NCI-H2081 (cell line): Measurements from ENCODE around the gene MAPK13.
A peak's percentile ranks its signal among the peaks of the same experiment; 100 is the strongest.
"Not testable (repeated sequence)": the region's sequence is repeated elsewhere in the genome, so short reads cannot be mapped to it uniquely, and the experiment has no call there.

Experiments
- DNase-seq, 2 experiments: peaks; one replicate each; lab custom pipeline; 2025; lab: John Stamatoyannopoulos, UW

The MAPK13 gene

DNA sequence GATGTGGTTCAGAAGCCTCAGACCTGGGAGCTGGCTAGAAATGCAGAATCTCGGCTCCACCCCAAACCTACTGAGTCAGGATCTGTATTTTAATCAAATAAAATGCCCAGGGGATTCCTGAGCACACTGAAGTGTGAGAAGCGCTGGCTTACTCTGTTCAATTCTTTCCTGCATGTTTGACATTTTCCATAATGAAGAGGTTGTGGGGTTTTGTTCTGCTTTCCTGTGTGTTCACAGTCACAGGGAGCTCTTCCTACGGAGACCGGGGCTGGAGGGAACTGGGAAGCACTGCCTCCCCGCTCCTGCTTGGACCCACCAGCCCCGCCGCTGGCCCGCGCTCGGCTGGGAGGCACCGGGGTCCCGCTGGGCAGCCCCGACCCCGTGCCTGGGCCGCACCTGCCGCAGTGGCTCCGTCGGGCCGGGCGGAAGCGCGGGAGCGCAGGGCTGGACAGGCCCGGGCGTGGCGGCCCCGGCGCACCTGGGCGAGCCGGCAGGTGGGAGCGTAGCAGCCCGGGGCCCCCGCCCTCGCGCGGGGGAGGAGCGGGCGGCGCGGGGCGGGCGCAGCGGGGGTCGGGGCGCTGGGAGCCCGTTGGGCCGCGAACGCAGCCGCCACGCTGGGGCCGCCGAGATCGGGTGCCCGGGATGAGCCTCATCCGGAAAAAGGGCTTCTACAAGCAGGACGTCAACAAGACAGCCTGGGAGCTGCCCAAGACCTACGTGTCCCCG lies at the start of gene MAPK13:
Gene MAPK13 (plus strand): TSS at position 573 of the 726 bp plus-strand sequence. CDS start 70 bp downstream, at position 643.
- peak; percentile 63 to 80 for DNase-seq

DNA sequence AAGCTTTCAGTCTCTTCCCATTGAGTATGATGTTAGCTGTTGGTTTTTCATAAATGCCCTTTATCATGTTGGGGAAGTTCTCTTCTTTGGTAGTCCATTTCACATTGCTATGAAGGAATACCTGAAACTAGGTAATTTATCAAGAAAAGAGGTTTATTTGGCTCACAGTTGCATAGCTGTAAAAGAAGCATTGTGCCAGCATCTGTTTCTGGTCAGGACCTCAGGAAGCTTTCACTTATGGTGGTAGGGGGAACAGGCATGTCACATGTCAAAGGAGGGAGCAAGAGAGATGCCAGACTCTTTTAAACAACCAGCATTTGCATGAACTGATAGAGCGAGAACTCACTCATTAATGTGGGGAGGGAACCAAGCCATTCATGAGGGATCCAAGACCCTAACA lies 48.0 kb upstream of the MAPK13 start:
- DNase-seq, result no peak

DNA sequence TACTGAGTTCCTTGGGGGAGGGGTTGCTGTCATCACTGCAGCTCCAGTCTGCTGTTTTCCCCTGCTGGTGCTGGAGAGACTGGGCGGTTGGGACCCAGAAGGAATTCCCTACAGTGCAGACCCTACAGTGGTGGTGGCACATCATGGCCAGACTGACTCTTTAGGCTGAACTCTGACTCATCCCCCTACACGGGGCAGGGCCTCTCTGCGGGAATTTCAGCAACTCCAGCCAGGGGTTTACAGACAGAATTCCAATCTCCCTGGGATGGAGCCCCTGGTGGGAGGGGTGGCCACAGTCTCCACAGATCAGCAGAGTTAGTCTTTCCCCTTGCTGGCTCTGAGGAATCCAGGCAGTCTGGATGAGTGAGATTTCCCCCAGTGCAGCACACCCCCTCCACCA lies 46.9 kb upstream of the MAPK13 start:
- no peak for DNase-seq

DNA sequence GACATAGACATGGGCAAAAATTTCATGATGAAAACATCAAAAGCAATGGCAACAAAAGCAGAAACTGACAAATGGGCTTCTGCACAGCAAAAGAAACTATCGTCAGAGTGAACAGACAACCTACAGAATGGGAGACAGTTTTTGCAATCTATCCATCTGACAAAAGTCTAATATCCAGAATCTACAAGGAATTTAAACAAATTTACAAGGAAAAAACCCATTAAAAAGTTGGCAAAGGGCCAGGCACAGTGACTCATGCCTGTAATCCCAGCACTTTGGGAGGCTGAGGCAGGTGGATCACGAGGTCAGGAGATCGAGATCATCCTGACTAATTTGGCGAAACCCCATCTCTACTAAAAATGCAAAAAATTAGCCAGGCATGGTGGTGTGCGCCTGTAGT lies 42.1 kb upstream of the MAPK13 start:
- DNase-seq, result not testable (repeated sequence)

DNA sequence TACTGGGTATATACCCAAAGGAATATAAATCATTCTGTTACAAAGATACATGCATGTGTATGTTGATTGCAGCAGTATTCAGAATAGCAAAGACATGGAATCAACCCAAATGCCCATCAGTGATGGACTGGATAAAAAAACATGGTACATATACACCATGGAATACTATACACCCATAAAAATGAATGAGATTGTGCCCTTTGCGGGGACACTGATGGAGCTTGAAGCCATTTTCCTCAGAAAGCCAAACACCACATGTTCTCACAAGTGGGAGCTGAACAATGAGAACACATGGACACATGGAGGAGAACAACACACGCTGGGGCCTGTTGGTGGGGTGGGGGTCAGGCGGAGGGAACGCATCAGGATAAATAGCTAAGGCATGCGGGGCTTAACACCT lies 41.3 kb upstream of the MAPK13 start:
- DNase-seq, result no peak

DNA sequence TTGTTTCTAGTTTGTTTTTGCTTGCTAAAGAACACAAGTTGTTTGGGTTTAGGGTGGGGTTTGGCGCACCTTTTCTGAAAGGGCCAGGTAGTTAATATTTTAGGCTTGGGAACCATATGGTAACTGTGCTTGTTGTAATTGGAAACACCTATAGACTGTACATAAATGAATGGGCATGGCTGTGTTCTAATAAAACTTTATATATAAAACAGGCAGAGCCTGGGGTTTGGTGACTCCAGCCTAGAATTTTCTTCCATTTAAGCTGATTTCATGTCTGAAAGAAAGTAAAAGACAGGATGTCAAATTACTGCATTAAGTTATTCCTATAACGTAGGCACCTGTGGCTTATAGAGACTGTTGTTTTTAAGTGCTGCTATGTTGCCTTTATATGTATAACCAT lies 36.1 kb upstream of the MAPK13 start:
- no peak for DNase-seq

DNA sequence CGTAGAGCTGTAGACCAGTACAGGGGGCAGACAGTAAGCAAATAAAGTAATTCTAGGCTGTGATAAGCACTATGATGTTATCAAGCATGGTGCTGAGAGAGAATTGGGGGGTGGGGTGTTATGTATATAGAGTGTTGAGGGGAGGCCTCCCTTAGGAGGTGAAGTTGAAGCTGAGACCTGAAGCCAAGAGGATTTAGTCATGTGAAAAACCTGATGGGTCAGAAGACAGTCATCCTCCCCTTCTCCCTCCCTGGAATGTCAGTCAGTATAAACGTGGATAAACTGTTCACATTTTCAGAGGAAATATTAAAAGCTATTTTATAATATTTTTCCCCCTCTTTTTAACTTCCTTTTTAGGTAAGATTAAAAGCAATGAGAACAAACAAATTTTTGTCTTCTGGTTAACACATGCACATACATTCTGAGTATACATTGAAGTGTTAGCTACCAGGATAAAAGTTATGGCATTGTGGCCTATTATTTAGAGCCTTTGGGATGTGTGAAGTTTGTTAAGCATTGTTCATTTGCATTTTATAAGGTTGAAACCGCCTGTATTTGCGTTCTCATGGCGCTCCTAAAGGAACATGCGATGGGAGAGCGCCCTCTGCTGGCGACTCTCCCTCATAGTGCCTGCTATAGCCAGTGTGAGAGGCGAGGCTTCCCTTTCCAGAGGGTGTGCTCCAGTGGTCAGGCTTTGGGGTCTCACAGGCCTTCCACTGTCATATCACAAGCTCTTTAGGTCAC lies 35.4 kb upstream of the MAPK13 start:
- DNase-seq, result peak; percentile 70 to 80

DNA sequence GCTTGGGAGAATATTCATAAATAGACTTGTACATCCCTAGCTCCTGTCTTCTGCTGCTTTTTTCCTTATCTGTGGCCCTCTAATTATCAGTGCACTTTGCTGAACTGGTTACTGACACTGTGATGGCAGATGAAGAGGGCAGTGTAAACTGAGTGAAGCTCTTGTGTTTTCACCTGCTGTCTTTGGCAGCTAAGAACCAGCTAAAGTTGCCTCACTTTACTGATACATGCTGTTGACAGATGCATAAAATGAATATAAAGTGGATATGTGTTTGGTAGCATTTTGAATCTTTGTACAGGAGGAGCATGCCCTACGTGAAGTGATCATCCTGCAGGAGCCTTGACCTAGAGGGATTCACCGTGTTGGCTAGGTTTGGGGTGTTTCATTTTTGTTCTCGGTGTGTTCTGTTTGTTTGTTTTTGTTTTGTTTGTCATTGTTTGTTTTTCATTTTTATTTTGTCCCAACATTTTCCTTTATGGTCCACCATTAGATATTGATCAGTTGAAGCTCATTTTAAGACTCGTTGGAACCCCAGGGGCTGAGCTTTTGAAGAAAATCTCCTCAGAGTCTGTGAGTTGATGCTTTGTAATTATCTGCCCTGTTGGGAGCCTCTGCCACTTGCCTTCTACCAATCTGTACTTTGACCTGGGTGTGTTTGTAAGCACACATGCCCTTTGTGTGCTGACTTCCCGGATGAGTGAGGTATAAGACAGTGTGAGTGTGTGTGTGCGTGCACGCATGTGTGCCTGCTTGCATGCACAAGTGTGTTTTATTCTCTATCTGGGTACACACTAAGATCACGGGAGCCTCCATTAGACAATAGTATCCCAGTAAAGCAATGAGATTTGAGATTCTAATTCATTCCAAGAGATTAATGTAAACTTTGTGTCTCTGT lies 34.6 kb upstream of the MAPK13 start:
- no peak for DNase-seq

DNA sequence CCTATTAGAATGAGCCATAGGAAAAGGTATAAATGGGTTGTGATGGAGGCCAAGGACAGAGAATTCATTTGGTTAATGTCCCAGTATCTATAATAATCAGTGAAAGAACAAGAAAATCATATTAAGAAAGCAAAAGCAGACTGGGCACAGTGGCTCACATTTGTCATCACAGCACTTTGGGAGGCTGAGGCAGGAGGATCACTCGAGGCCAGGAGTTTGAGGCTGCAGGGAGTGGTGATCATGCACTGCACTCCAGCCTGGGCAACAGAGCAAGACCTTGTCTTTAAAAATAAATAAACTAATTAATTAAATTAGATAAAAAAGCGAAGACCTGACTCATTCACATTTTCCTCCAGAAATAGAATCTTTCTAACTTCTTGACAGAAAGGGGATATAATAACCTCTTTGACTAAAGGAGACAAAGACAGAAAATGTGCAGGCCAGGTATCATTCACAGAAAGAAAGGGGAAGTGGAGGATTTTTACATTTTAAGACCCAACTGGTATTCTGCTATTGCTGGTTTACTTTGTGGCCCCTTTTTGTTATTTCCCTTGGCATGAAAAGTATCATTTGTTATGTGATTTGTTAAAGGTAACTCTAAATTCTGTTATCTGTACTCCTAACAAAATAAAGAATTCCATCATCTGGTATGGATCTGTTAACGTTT lies 31.9 kb upstream of the MAPK13 start:
- no peak for DNase-seq

DNA sequence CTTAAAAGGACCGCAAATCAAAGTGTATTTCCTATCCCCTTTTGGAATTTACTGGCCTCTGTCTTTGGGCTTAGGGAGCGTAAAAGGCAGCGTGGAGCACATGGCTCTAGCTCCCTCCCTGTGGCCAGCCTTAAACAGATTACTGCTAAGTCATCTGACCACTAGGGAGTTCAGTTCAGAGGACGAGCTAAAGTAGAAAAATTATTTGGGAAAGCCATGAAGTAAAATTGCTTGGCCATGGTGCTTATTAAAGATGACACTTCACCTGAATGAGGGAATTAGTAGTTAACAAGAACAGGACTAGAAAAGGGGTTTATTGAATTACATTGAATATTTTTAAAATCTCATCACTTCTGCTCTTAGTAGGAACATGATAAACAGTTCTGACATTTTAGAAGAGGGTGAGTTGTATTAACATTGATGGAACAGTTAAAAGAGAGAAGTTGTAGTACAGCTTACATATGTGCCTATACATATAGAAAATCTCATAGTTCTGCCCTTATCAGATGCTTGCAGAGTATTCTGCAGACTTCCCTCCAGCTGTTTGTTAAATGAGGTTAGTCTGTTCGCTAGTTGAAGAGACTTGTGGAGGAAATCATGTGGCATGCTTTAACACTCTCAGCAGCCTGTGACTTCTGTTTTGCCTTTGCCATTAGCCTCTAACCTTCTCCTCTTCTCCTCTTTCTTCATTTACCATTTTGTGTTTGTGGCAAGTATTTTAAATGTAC lies 31.2 kb upstream of the MAPK13 start:
- DNase-seq, result no peak

DNA sequence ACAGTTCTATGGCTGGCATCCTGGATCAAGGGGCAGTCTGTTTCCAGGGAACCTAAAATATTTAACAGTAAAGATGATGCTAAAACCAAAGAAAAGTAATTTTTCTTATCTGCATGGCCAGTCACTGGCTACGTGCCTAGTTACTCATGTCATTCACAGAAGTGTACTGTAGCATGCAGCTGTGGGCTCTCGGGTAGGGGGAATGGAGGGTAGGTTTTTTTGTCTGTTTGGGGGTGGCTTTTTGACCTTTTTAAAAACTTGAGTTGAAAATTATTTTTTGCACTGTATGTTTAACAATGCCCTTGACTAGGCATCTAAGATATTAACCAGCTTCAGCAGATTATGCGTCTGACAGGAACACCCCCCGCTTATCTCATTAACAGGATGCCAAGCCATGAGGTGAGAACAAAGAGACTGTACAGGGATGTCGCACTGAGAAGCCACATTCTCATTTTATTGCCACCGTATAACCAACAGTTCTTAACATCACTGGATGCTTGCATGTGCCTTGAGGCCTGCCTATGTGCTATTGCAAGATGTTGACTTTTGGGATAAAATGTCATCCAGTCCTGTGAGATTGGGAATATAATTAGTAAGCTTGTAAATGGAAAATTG lies 30.3 kb upstream of the MAPK13 start:
- peak in 1 of 2 experiments; percentile 19 for DNase-seq

DNA sequence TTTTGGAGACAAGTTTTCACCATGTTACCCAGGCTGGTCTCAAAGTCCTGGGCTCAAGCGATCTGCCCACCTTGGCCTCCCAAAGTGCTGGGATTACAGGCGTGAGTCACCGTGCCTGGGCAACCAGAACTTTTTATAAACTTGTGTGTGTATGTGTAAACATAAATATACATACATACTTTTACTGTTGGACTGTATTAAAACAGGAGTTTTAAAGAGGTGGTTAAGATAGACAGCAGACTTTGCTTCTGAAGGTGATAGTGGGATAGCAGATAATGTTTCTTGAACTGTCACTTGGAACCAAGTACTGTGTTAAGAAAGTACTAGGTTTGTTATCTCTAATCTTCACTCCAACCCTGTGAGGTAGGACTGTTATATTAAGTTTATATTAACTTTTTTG lies 28.6 kb upstream of the MAPK13 start:
- DNase-seq, result no peak

DNA sequence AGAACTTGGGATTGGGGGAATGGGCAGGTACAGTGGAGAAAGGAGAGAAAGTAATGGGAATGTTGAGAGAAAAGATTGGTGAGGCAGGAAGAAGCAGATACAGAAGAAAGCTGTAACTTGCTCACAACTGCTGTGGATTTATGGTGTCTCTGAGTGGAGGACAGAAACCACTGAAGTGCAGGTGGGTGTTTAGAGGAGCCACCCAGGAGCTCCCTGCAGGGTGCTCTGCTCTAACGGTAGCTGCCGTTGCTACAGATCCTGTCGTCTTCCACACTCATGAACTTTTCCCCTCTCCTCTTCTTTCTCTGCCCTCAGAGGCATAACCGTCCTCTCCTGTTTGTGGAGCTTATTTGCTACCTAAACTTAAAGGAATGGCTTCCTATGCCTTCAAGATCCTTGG lies 27.5 kb upstream of the MAPK13 start:
- DNase-seq, result no peak

DNA sequence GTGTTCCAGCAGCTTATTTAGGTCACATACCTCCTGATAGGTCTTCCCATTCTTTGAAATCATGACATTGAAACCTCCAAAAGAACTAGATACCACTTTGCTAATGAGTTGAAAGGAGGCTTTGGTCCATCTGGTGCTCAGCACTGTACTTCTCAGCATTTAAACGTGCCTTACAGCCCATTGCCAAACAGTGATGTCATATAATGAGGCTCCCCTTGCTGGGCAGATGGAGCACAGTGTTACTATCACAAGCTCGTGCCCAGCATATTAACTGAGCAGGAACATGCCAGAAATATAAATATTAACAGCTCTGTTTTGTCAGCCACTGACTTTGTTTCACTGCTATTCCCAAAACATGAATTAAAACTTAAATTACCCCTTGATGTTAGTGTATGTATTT lies 25.5 kb upstream of the MAPK13 start:
- peak; percentile 31 to 72 for DNase-seq

DNA sequence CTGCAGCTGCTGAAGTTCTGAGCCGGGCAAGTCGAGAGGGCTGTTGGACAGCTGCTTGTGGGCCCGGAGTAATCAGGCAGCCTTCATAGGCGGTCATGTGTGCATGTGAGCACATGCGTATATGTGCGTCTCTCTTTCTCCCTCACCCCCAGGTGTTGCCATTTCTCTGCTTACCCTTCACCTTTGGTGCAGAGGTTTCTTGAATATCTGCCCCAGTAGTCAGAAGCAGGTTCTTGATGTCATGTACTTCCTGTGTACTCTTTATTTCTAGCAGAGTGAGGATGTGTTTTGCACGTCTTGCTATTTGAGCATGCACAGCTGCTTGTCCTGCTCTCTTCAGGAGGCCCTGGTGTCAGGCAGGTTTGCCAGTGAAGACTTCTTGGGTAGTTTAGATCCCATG lies 21.2 kb upstream of the MAPK13 start:
- DNase-seq, result no peak

DNA sequence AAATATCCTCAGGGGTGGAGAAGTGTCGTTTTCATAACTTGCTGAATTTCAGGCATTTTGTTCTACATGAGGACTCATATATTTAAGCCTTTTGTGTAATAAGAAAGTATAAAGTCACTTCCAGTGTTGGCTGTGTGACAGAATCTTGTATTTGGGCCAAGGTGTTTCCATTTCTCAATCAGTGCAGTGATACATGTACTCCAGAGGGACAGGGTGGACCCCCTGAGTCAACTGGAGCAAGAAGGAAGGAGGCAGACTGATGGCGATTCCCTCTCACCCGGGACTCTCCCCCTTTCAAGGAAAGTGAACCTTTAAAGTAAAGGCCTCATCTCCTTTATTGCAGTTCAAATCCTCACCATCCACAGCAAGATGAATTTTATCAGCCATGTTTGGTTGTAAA lies 20.3 kb upstream of the MAPK13 start:
- DNase-seq, result no peak

DNA sequence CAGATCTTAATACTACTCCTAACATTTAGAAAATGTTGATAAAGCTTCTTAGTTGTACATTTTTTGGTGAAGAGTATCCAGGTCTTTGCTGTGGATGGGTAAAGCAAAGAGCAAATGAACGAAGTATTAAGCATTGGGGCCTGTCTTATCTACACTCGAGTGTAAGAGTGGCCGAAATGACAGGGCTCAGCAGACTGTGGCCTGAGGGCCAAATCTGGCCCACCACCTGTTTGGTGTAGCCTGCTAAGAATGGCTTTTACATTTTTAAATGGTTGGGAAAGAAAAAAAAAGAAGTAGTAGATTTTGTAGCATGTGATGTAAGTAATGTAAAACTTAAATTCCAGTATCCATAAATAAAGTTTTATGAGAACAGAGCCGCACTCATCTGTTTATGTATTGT lies 19.4 kb upstream of the MAPK13 start:
- no peak for DNase-seq

DNA sequence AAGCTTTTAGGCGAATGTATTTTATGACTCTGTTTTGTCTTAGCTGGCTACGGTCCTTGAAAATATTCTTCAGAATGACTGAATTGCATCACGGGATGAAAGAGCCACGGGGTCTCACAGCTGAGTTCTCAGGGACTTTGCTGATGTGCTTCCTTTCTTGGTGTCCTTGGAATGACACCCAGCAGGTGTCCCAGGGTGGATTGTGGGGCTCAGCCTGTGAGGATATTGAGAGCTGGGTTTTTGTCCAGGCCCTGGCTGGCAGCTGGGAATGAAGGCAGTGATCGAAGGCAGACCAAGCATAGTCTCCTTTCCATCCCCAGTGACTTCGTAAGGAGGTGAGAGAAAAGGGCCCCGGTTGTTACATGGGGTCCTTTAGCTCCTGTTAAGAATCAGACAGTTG lies 18.8 kb upstream of the MAPK13 start:
- no peak for DNase-seq

DNA sequence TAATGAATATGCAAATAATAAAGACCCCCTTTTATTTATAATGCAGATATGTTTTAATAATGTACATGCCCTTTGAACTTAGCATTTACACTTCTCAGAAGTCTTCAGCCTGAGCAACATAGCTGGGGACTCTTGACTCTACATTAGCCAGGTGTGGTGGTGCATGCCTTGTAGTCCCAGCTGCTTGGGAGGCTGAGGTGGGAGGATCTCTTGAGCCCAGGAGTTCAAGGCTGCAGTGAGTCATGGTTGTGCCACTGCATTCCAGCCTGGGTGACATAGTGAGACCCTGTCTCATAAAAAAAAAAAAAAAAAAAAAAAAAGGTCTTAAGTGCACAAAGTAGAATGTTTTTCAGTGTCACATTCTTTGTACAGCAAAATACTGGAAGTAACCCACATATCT lies 17.3 kb upstream of the MAPK13 start:
- DNase-seq, result no peak

DNA sequence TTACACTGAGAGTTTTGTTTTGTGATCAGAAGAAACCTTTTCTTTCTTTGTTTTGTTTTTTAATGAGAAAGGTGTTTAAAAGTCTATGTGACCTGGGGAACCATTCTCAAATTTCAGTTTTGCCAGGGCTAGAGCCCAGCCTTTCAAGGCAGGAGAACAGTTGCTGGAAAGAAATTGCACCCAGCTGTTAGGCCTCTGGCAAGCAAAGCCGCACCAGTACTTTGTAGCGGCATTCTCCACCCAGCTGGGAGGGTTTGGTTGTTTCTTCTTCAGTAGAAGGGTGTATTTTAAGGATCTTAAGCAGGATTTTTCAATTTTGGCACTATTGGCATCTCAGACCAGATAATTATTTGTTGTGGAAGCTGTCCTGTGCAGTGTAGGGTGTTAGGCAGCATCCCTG lies 16.6 kb upstream of the MAPK13 start:
- no peak for DNase-seq
